H1 (cell line): ENCODE data around the gene NPPA. TPM values are rescaled to one million over a fixed set of nuclear protein-coding genes. Genes with fewer than 3 reads are reported as not detected.

Experiments used
- CTCF ChIA-PET: fragments of 300-600 bp; sonication (Branson Sonifier 250); formaldehyde crosslinking; loops from one replicate; lab custom pipeline; 2021; ENCODE audit not compliant: partially characterized antibody; lab: Charles Lee
- POLR2A ChIA-PET: fragments of 300-600 bp; sonication (Branson Sonifier 250); formaldehyde crosslinking; loops from one replicate; lab custom pipeline; 2021; ENCODE audit warnings: inconsistent platforms; ENCODE audit not compliant: partially characterized antibody; lab: Charles Lee
- DNase-seq, 2 experiments: peaks; one replicate each; pipeline versions ENCODE4 v3.0.0 to v3.0.0-alpha.2; 2010 to 2022; ENCODE audit warnings: low spot score in 2 of 2, low read depth in 1 of 2, mixed read lengths in 1 of 2
- FAIRE-seq: peaks from 2 replicates; lab custom pipeline; 2011; peaks lifted over from hg19 to GRCh38; lab: Jason Lieb, UNC
- H2AFZ ChIP-seq: 2 replicates; pipeline ENCODE4 v1.8.1; 2012; ENCODE audit warnings: low read length, inconsistent platforms
- H2AK5ac ChIP-seq: 2 replicates; pipeline ENCODE4 v1.6.1; 2013; ENCODE audit warnings: low read depth, low read length
- H2BK120ac ChIP-seq: replicated peaks from 2 replicates; pipeline ENCODE3; 2013; ENCODE audit warnings: low read depth, low read length, inconsistent platforms
- H2BK12ac ChIP-seq: 2 replicates; pipeline ENCODE4 v1.6.1; 2013; ENCODE audit warnings: low read depth, low read length
- H2BK15ac ChIP-seq: 2 replicates; pipeline ENCODE4 v1.6.1; 2013; ENCODE audit warnings: low read length
- H2BK20ac ChIP-seq: 2 replicates; pipeline ENCODE4 v1.6.1; 2013; ENCODE audit warnings: low read length
- H2BK5ac ChIP-seq: 2 replicates; pipeline ENCODE4 v1.6.1; 2013; ENCODE audit warnings: low read depth, low read length
- H3K14ac ChIP-seq: 2 replicates; pipeline ENCODE4 v1.6.1; 2013; ENCODE audit warnings: inconsistent platforms; ENCODE audit not compliant: insufficient read length
- H3K18ac ChIP-seq: 2 replicates; pipeline ENCODE4 v1.6.1; 2013; ENCODE audit warnings: low read length; ENCODE audit errors: extremely low read depth
- H3K23ac ChIP-seq: 2 replicates; pipeline ENCODE4 v1.6.1; 2013; ENCODE audit warnings: inconsistent platforms; ENCODE audit not compliant: insufficient read length
- H3K23me2 ChIP-seq: 2 replicates; pipeline ENCODE4 v1.6.1; 2013; ENCODE audit warnings: low read depth, low read length
- H3K27ac ChIP-seq: 2 replicates; pipeline ENCODE4 v1.6.1; 2011; ENCODE audit warnings: low read depth, low read length, inconsistent platforms
- H3K27me3 ChIP-seq, 4 experiments: replicated peaks in 1 of 4; 1 replicate in 1 of 4; 2 replicates in 3 of 4; pipeline versions ENCODE4 v1.6.1 to v1.8.1; 2011 to 2013; ENCODE audit warnings: low read length in 3 of 4, mild to moderate bottlenecking in 3 of 4, inconsistent platforms in 2 of 4, mixed read lengths in 2 of 4, moderate library complexity in 1 of 4; ENCODE audit not compliant: control insufficient read depth in 3 of 4, insufficient read depth in 3 of 4; ENCODE audit errors: extremely low read depth in 1 of 4
- H3K36me3 ChIP-seq, 4 experiments: 2 replicates each; pipeline versions ENCODE4 v1.6.1 to v1.8.1; 2011 to 2013; ENCODE audit warnings: mild to moderate bottlenecking in 4 of 4, low read length in 3 of 4, moderate library complexity in 2 of 4, control low read depth in 1 of 4, inconsistent platforms in 1 of 4; ENCODE audit not compliant: insufficient read depth in 4 of 4, control insufficient read depth in 2 of 4
- H3K4ac ChIP-seq: replicated peaks from 2 replicates; pipeline ENCODE3; 2013; ENCODE audit warnings: low read length, low read depth, mixed read lengths, inconsistent platforms; ENCODE audit not compliant: insufficient read length
- H3K4me1 ChIP-seq, 4 experiments: replicated peaks in 1 of 4; 1 replicate in 1 of 4; 2 replicates in 3 of 4; pipeline versions ENCODE4 v1.6.1 to v1.8.1; 2011 to 2013; ENCODE audit warnings: low read length in 3 of 4, inconsistent platforms in 2 of 4, mixed read lengths in 1 of 4; ENCODE audit not compliant: insufficient read depth in 4 of 4, control insufficient read depth in 3 of 4
- H3K4me2 ChIP-seq, 2 experiments: 2 replicates each; pipeline versions ENCODE4 v1.6.1 to v1.8.1; 2011 to 2013; ENCODE audit warnings: low read depth in 2 of 2, low read length in 2 of 2, control low read depth in 1 of 2, inconsistent platforms in 1 of 2, mild to moderate bottlenecking in 1 of 2; ENCODE audit not compliant: insufficient read depth in 1 of 2
- H3K4me3 ChIP-seq, 4 experiments: fragments of 200-600, 300-600 bp in 1 of 4; sonication (generic), shearing (Covaris generic), sonication (Bioruptor Twin) in 1 of 4; 2 replicates each; pipeline versions ENCODE4 v1.5.1 to v1.8.1; 2011 to 2016; ENCODE audit warnings: low read length in 4 of 4, low read depth in 3 of 4, control low read depth in 2 of 4, inconsistent platforms in 2 of 4, mild to moderate bottlenecking in 2 of 4, mixed read lengths in 1 of 4, moderate library complexity in 1 of 4; ENCODE audit not compliant: insufficient read depth in 2 of 4; ENCODE audit errors: extremely low read depth in 1 of 4
- H3K56ac ChIP-seq: replicated peaks from 2 replicates; pipeline ENCODE3; 2013; ENCODE audit warnings: low read depth, mild to moderate bottlenecking, mixed read lengths, low read length, inconsistent platforms; ENCODE audit not compliant: insufficient read length
- H3K79me1 ChIP-seq: 2 replicates; pipeline ENCODE4 v1.6.1; 2013; ENCODE audit warnings: low read depth, low read length, control low read depth
- H3K79me2 ChIP-seq, 2 experiments: 2 replicates each; pipeline versions ENCODE4 v1.6.1 to v1.8.1; 2012 to 2013; ENCODE audit warnings: low read length in 2 of 2, mild to moderate bottlenecking in 2 of 2, inconsistent platforms in 1 of 2; ENCODE audit not compliant: insufficient read depth in 2 of 2, control insufficient read depth in 1 of 2
- H3K9ac ChIP-seq, 4 experiments: replicated peaks in 1 of 4; 1 replicate in 1 of 4; 2 replicates in 3 of 4; pipeline versions ENCODE4 v1.6.1 to v1.8.1; 2011 to 2013; ENCODE audit warnings: low read depth in 3 of 4, low read length in 3 of 4, control low read depth in 2 of 4, mild to moderate bottlenecking in 2 of 4, moderate library complexity in 2 of 4, inconsistent platforms in 1 of 4; ENCODE audit errors: extremely low read depth in 1 of 4
- H3K9me3 ChIP-seq, 2 experiments: 2 replicates each; pipeline versions ENCODE4 v1.6.1 to v1.8.1; 2012 to 2013; ENCODE audit warnings: mild to moderate bottlenecking in 2 of 2, moderate library complexity in 2 of 2, control low read depth in 1 of 2, inconsistent platforms in 1 of 2, low read depth in 1 of 2, low read length in 1 of 2, mixed read lengths in 1 of 2; ENCODE audit not compliant: insufficient read depth in 2 of 2
- H4K20me1 ChIP-seq, 2 experiments: replicated peaks in 1 of 2; 2 replicates each; pipeline versions ENCODE3 to v1.8.1; 2011 to 2013; ENCODE audit warnings: inconsistent platforms in 2 of 2, low read length in 2 of 2, mild to moderate bottlenecking in 1 of 2; ENCODE audit not compliant: insufficient read depth in 2 of 2, control insufficient read depth in 1 of 2
- H4K5ac ChIP-seq: 2 replicates; pipeline ENCODE4 v1.6.1; 2013; ENCODE audit warnings: low read length, low read depth, mixed read lengths, inconsistent platforms; ENCODE audit not compliant: insufficient read length
- H4K8ac ChIP-seq: 2 replicates; pipeline ENCODE4 v1.8.0; 2013; ENCODE audit warnings: mild to moderate bottlenecking, moderate library complexity, low read length, inconsistent platforms; ENCODE audit not compliant: insufficient read depth; ENCODE audit errors: extremely low read depth
- H4K91ac ChIP-seq: replicated peaks from 2 replicates; pipeline ENCODE3; 2013; ENCODE audit warnings: low read length, mixed read lengths, inconsistent platforms; ENCODE audit not compliant: insufficient read length
- ATF2 ChIP-seq: IDR thresholded peaks from 2 replicates; pipeline ENCODE4 v1.6.1; 2012; ENCODE audit warnings: low read length, inconsistent platforms
- BCL11A ChIP-seq, 2 experiments: IDR thresholded peaks; one replicate each; pipeline ENCODE4 v1.6.1; 2011; ENCODE audit warnings: low read depth in 2 of 2, low read length in 2 of 2, mild to moderate bottlenecking in 2 of 2
- CBX5 ChIP-seq: fragments of 300-800, 300-1000 bp; sonication (generic); IDR thresholded peaks from 2 replicates; pipeline ENCODE4 v1.7.1; 2016; ENCODE audit warnings: antibody characterized with exemption, low read length, low read depth
- CBX8 ChIP-seq: fragments of 300-800, 300-1000 bp; sonication (generic); IDR thresholded peaks from 2 replicates; pipeline ENCODE4 v1.7.1; 2016; ENCODE audit warnings: low read depth, low read length, borderline replicate concordance
- CHD1 ChIP-seq: IDR thresholded peaks from 2 replicates; pipeline ENCODE4 v1.6.1; 2012; ENCODE audit warnings: low read depth, low read length, improper control_type of control experiment
- CHD2 ChIP-seq: IDR thresholded peaks from 2 replicates; pipeline ENCODE4 v1.6.1; 2012; ENCODE audit warnings: low read length, improper control_type of control experiment
- CTBP2 ChIP-seq: IDR thresholded peaks from 2 replicates; pipeline ENCODE4 v1.7.0; 2011; ENCODE audit warnings: borderline replicate concordance, mild to moderate bottlenecking, moderate library complexity, mixed read lengths, low read length; ENCODE audit not compliant: insufficient read depth, insufficient read length
- NRF1 ChIP-seq: IDR thresholded peaks from 2 replicates; pipeline ENCODE4 v1.6.1; 2011; ENCODE audit warnings: mild to moderate bottlenecking, low read depth, low read length, improper control_type of control experiment
- SIN3A ChIP-seq, 2 experiments: IDR thresholded peaks in 1 of 2; conservative IDR thresholded peaks in 1 of 2; 2 replicates each; pipeline ENCODE4 v1.6.1; 2011 to 2012; ENCODE audit warnings: low read length in 2 of 2, improper control_type of control experiment in 1 of 2, low read depth in 1 of 2, mild to moderate bottlenecking in 1 of 2
- SIRT6 ChIP-seq: IDR thresholded peaks from one replicate; pipeline ENCODE4 v1.7.1; 2012; ENCODE audit warnings: low read length, inconsistent platforms
- SP2 ChIP-seq: IDR thresholded peaks from 2 replicates; pipeline ENCODE4 v1.6.1; 2012; ENCODE audit warnings: mild to moderate bottlenecking, low read length, inconsistent platforms
- SRF ChIP-seq: IDR thresholded peaks from 2 replicates; pipeline ENCODE4 v1.6.1; 2011; ENCODE audit warnings: mild to moderate bottlenecking, low read depth, low read length, moderate library complexity
- ZNF274 ChIP-seq: IDR thresholded peaks from 2 replicates; pipeline ENCODE4 v1.7.0; 2012; ENCODE audit warnings: low read length, borderline replicate concordance; ENCODE audit errors: extremely low read depth
- WGBS, 2 experiments: shearing (Covaris generic) in 1 of 2; methylation state at CpG; one replicate each; pipeline versions ENCODE4 v1.1.6 to v1.1.7; 2013 to 2015; ENCODE audit warnings: low lambda C conversion rate in 2 of 2, mixed read lengths in 2 of 2, inconsistent platforms in 1 of 2, low coverage in 1 of 2, missing lambda C conversion rate in 1 of 2; ENCODE audit not compliant: insufficient replicate concordance in 2 of 2, insufficient coverage in 1 of 2, insufficient read length in 1 of 2; ENCODE audit errors: extremely low coverage in 1 of 2, missing lambda C conversion rate in 1 of 2; 5-methylcytosine and 5-hydroxymethylcytosine counted together
- polyA plus RNA-seq, 7 experiments: library from polyadenylated mRNA; depleted of rRNA in 3 of 7; stranded (reverse) in 5 of 7; unstranded in 2 of 7; fragments of >200 nt in 5 of 7; fragments of 200-250 nt in 2 of 7; gene quantifications; 1 replicate in 5 of 7; 2 replicates in 1 of 7; 4 replicates in 1 of 7; pipeline versions ENCODE4 v1.2.1 to v1.2.3, GENCODE V29; 2011 to 2013; ENCODE audit warnings: missing spikeins in 2 of 7, mixed read lengths in 2 of 7
- total RNA-seq: library from RNA; stranded (reverse); fragmentation: NEBNext Ultra II Directional; extraction: Animal tissue kit (Norgen Biotek cat#: 25700); gene quantifications from 2 replicates; pipeline ENCODE4 v1.2.1, GENCODE V29; 2021

The NPPA gene
- total and polyA plus RNA-seq, 2 of the 8 experiments (the other 6 are each of a cell fraction or from before 2014, with no cell fraction given), result not detected

GRCh38 chr1:11888877-11889208 lies 41.3 kb upstream of the NPPA start:
- ChIA-PET POLR2A (interaction anchor here (1.5 to 5.4 kb wide), 3 partner anchors 20 to 51 kb away, joined by 3 to 46 read pairs (median 3); partner anchors contain the start of gene NPPA), CTCF (interaction anchor here (0.6 to 4.9 kb wide), 9 partner anchors 9 to 164 kb away, joined by 3 to 27 read pairs (median 3); no protein-coding TSS in a partner anchor)
- no peak overlapping the region for H3K27ac ChIP-seq
- TF ChIP-seq CHD2 (no peak), CBX8 (no peak), SIRT6 (no peak), SIN3A (conservative IDR thresholded peaks at IDR 0.05 in 1 of 2, IDR thresholded peaks at IDR 0.05 in 1 of 2; ENCODE audit: low read depth in 1 of 2, low read length in 2 of 2) (no peak), CTBP2 (no peak), CBX5 (no peak), ATF2 (no peak), SP2 (no peak), ZNF274 (no peak), CHD1 (no peak), BCL11A (IDR thresholded peaks at IDR 0.05; ENCODE audit: low read depth in 2 of 2, low read length in 2 of 2) (no peak), NRF1 (no peak), SRF (no peak)

More at GRCh38 chr1:11888877-11889208, 41.3 kb upstream of the NPPA start:
- Histone ChIP-seq H3K14ac (no peak overlapping the region), H3K4me2 (no peak overlapping the region), H2BK12ac (no peak overlapping the region), H3K27me3 (no peaks in the 10 kb centered on the region), H2BK20ac (no peak overlapping the region), H4K5ac (no peak overlapping the region), H3K4me3 (no peak overlapping the region), H2BK15ac (no peak overlapping the region), H3K23me2 (no peaks in the 10 kb centered on the region), H3K56ac (no peak overlapping the region), H3K79me1 (no peaks in the 10 kb centered on the region), H4K20me1 (no peaks in the 10 kb centered on the region), H2BK120ac (no peak overlapping the region), H3K23ac (no peak overlapping the region), H2BK5ac (no peak overlapping the region), H4K8ac (no peak overlapping the region), H3K4ac (no peak overlapping the region), H3K36me3 (no peaks in the 10 kb centered on the region), H2AFZ (no peak overlapping the region), H3K9me3 (no peaks in the 10 kb centered on the region), H3K18ac (no peak overlapping the region), H4K91ac (no peak overlapping the region), H3K4me1 (peaks cover 0 to 3% (median 0%) of the 10 kb centered on the region in 4 experiments; a peak in 2 of 7 replicates), H3K79me2 (no peaks in the 10 kb centered on the region), H2AK5ac (no peak overlapping the region), H3K9ac (no peak overlapping the region)
- FAIRE-seq (no peak), DNase-seq (no peak)
- 20% methylated on average over 2 of the region's 3 CpGs; no CpG with 5 or more reads in 1 of the 2 experiments for WGBS, 2 experiments
